SK-N-SH (cell line): ENCODE measurements around the gene TPPP. TPM values are rescaled to one million over a fixed set of nuclear protein-coding genes. Genes with fewer than 3 reads are reported as not detected.

ENCODE experiments used
- CTCF ChIA-PET: fragments of 300-600, 350-600 bp; formaldehyde crosslinking; extraction: SDS; loops from one replicate; lab custom pipeline; 2021; lab: Yijun Ruan, JAX
- POLR2A ChIA-PET: fragments of 350-600 bp; sonication (Branson Sonifier 250); formaldehyde crosslinking; extraction: SDS; loops from one replicate; lab custom pipeline; 2020; ENCODE audit warnings: antibody characterized with exemption, inconsistent platforms; lab: Yijun Ruan, JAX
- DNase-seq: peaks from one replicate; pipeline ENCODE4 v3.0.0; 2012
- H2AFZ ChIP-seq: fragments of 200-600 bp; sonication (generic); 2 replicates; pipeline ENCODE4 v1.8.1; 2016; ENCODE audit warnings: antibody characterized with exemption, mild to moderate bottlenecking, low read depth
- H3F3A ChIP-seq: fragments of 200-600 bp; sonication (generic); replicated peaks from 2 replicates; pipeline ENCODE3; 2016; ENCODE audit warnings: antibody characterized with exemption, mild to moderate bottlenecking; ENCODE audit not compliant: insufficient read depth
- H3K27ac ChIP-seq, 2 experiments: fragments of 200-500 bp in 1 of 2; fragments of 200-600 bp in 1 of 2; sonication (Bioruptor generic) in 1 of 2; sonication (generic), shearing (Covaris generic) in 1 of 2; 2 replicates each; pipeline versions ENCODE4 v1.5.1 to v1.6.1; 2014 to 2016; ENCODE audit warnings: low read depth in 2 of 2, inconsistent platforms in 1 of 2, low read length in 1 of 2, mild to moderate bottlenecking in 1 of 2, mixed read lengths in 1 of 2
- H3K27me3 ChIP-seq: fragments of 200-600 bp; sonication (generic), shearing (Covaris generic); 2 replicates; pipeline ENCODE4 v1.6.1; 2016; ENCODE audit warnings: mixed run types; ENCODE audit not compliant: insufficient read depth
- H3K36me3 ChIP-seq, 2 experiments: fragments of 200-500 bp in 1 of 2; fragments of 200-600 bp in 1 of 2; sonication (Bioruptor generic) in 1 of 2; sonication (generic) in 1 of 2; replicated peaks in 1 of 2; 2 replicates each; pipeline versions ENCODE3 to v1.5.1; 2014 to 2016; ENCODE audit warnings: low read length in 1 of 2, mild to moderate bottlenecking in 1 of 2; ENCODE audit not compliant: insufficient read depth in 2 of 2, control insufficient read depth in 1 of 2
- H3K4me1 ChIP-seq, 2 experiments: fragments of 200-500 bp in 1 of 2; fragments of 200-600 bp in 1 of 2; sonication (Bioruptor generic) in 1 of 2; sonication (generic), shearing (Covaris generic) in 1 of 2; 2 replicates each; pipeline versions ENCODE4 v1.5.1 to v1.6.1; 2014 to 2016; ENCODE audit warnings: low read depth in 1 of 2, low read length in 1 of 2, mixed run types in 1 of 2; ENCODE audit not compliant: insufficient read depth in 2 of 2, control insufficient read depth in 1 of 2
- H3K4me2 ChIP-seq: fragments of 200-600 bp; sonication (generic), shearing (Covaris generic); 2 replicates; pipeline ENCODE4 v1.6.1; 2017; ENCODE audit warnings: mixed run types
- H3K4me3 ChIP-seq, 2 experiments: fragments of 200-500 bp in 1 of 2; fragments of 200-600 bp in 1 of 2; sonication (Bioruptor generic) in 1 of 2; sonication (generic), shearing (Covaris generic) in 1 of 2; 2 replicates each; pipeline versions ENCODE4 v1.5.1 to v1.8.1; 2014 to 2016; ENCODE audit warnings: low read depth in 2 of 2, inconsistent platforms in 1 of 2, low read length in 1 of 2, mild to moderate bottlenecking in 1 of 2, mixed read lengths in 1 of 2, moderate library complexity in 1 of 2
- H3K79me2 ChIP-seq: fragments of 200-600 bp; sonication (generic); 2 replicates; pipeline ENCODE4 v1.8.1; 2017; ENCODE audit warnings: mild to moderate bottlenecking; ENCODE audit not compliant: insufficient read depth
- H3K9ac ChIP-seq: fragments of 200-600 bp; sonication (generic); 2 replicates; pipeline ENCODE4 v1.6.1; 2017; ENCODE audit warnings: mixed run types
- H3K9me2 ChIP-seq: fragments of 200-600 bp; sonication (generic); 2 replicates; pipeline ENCODE4 v1.6.1; 2017; ENCODE audit warnings: mixed run types
- H3K9me3 ChIP-seq: fragments of 200-600 bp; sonication (generic); 2 replicates; pipeline ENCODE4 v1.6.1; 2017; ENCODE audit warnings: mixed run types, mild to moderate bottlenecking, moderate library complexity
- H4K20me1 ChIP-seq: fragments of 200-600 bp; sonication (generic); 2 replicates; pipeline ENCODE4 v1.6.1; 2017; ENCODE audit warnings: mild to moderate bottlenecking, mixed run types; ENCODE audit not compliant: insufficient read depth
- CHD2 ChIP-seq: fragments of 150-350 bp; IDR thresholded peaks from 2 replicates; pipeline ENCODE4 v1.6.1; 2018; ENCODE audit warnings: low read length; ENCODE audit not compliant: partially characterized antibody
- EP300 ChIP-seq, 2 experiments: IDR thresholded peaks; 2 replicates each; pipeline versions ENCODE4 v1.4.0 to v1.6.1; 2012; ENCODE audit warnings: borderline replicate concordance in 1 of 2, low read depth in 1 of 2, low read length in 1 of 2
- EZH2phosphoT487 ChIP-seq: fragments of 200-600 bp; sonication (generic); IDR thresholded peaks from 2 replicates; pipeline ENCODE4 v1.6.1; 2017; ENCODE audit warnings: low read depth, mixed run types, mild to moderate bottlenecking, antibody characterized with exemption, moderate library complexity, borderline replicate concordance
- FOXM1 ChIP-seq: IDR thresholded peaks from 2 replicates; pipeline ENCODE4 v1.4.0; 2012; ENCODE audit warnings: low read depth, mild to moderate bottlenecking
- MXI1 ChIP-seq: IDR thresholded peaks from 2 replicates; pipeline ENCODE4 v1.6.1; 2012; ENCODE audit warnings: mild to moderate bottlenecking, low read depth, low read length, improper control_type of control experiment
- RFX5 ChIP-seq: IDR thresholded peaks from 2 replicates; pipeline ENCODE4 v1.6.1; 2012; ENCODE audit warnings: mild to moderate bottlenecking, improper control_type of control experiment, low read length
- SIN3A ChIP-seq: IDR thresholded peaks from 2 replicates; pipeline ENCODE4 v1.6.1; 2012; ENCODE audit warnings: low read depth, mild to moderate bottlenecking, low read length, moderate library complexity, borderline replicate concordance
- YY1 ChIP-seq: IDR thresholded peaks from 2 replicates; pipeline ENCODE4 v1.4.0; 2012; ENCODE audit warnings: low read depth, mild to moderate bottlenecking
- WGBS: methylation state at CpG from one replicate; pipeline ENCODE4 v1.1.6; 2017; ENCODE audit warnings: low lambda C conversion rate; 5-methylcytosine and 5-hydroxymethylcytosine counted together
- polyA plus RNA-seq, 3 experiments: library from polyadenylated mRNA; depleted of rRNA; stranded (reverse); fragments of >200 nt; gene quantifications; 2 replicates each; pipeline ENCODE4 v1.2.3, GENCODE V29; 2012

The TPPP gene
- polyA plus RNA-seq, 1 of the 3 experiments (the other 2 are of a cell fraction): 0.05 TPM

- H3F3A ChIP-seq: no peaks in the 10 kb centered on the region
- no peaks in the 10 kb centered on the region for H3K9me2 ChIP-seq
- H3K36me3 ChIP-seq: no peaks in the 10 kb centered on the region
- CTCF ChIA-PET: interaction anchor here (0.6 to 7.2 kb wide), 6 partner anchors 18 to 518 kb away, joined by 3 to 88 read pairs (median 12); partner anchors contain the start of genes BRD9 and TRIP13
- H4K20me1 ChIP-seq: 0 out of 2 replicates have a peak, but pooled peaks cover 3% of the 10 kb centered on the region
- 14% methylated on average over 9 of the region's 19 CpGs for whole genome bisulfite sequencing
- peak overlapping the region; percentile 46 for H3K9ac ChIP-seq
- H2AFZ ChIP-seq: no peak overlapping the region
- H3K9me3 ChIP-seq: no peaks in the 10 kb centered on the region
- POLR2A ChIA-PET: interaction anchor here (0.9 kb wide), 2 partner anchors 227 to 230 kb away, joined by 4 read pairs; no protein-coding TSS in a partner anchor
- peaks cover 12 to 23% of the 10 kb centered on the region in 2 experiments; a peak in 2 of 4 replicates for H3K4me1 ChIP-seq
- H3K79me2 ChIP-seq: no peaks in the 10 kb centered on the region
- no peaks in the 10 kb centered on the region for H3K27me3 ChIP-seq
- DNase-seq: peak; percentile 54
- H3K27ac ChIP-seq: no peak overlapping the region
- TF ChIP-seq CHD2 (no peak), YY1 (no peak), FOXM1 (no peak), RFX5 (no peak), EP300 (IDR thresholded peaks at IDR 0.05; ENCODE audit: borderline replicate concordance in 1 of 2, low read depth in 1 of 2, low read length in 1 of 2) (no peak), SIN3A (no peak)
- H3K4me3 ChIP-seq: peak overlapping the region; percentile 22 to 50; a peak in 3 of 4 replicates
- peak overlapping the region; percentile 85 for H3K4me2 ChIP-seq
These were observed 19.9 kb downstream of the TPPP start for GRCh38 chr5:673161-673830.

GRCh38 chr5:672329-673160 lies 20.6 kb downstream of the TPPP start:
- Histone ChIP-seq H3K36me3 (peaks cover 0 to 1% of the 10 kb centered on the region in 2 experiments), H3K79me2 (no peaks in the 10 kb centered on the region), H3F3A (no peaks in the 10 kb centered on the region), H3K9ac (peak overlapping the region; percentile 46), H3K27me3 (no peaks in the 10 kb centered on the region), H3K9me2 (no peaks in the 10 kb centered on the region), H3K9me3 (no peaks in the 10 kb centered on the region), H2AFZ (no peak overlapping the region), H4K20me1 (0 out of 2 replicates have a peak, but pooled peaks cover 3% of the 10 kb centered on the region), H3K4me2 (peak overlapping the region; percentile 85), H3K4me3 (peak overlapping the region; percentile 22 to 50), H3K4me1 (peaks cover 12 to 23% of the 10 kb centered on the region in 2 experiments; a peak in 2 of 4 replicates), H3K27ac (no peak overlapping the region)
- TF ChIP-seq EZH2phosphoT487 (no peak), MXI1 (peak; percentile 83)
- ChIA-PET POLR2A (interaction anchor here (0.9 kb wide), 2 partner anchors 228 to 230 kb away, joined by 4 read pairs; no protein-coding TSS in a partner anchor), CTCF (interaction anchor here (0.6 to 7.2 kb wide), 10 partner anchors 17 to 518 kb away, joined by 3 to 88 read pairs (median 4); partner anchors contain the start of genes BRD9 and TRIP13)
- WGBS: 4% methylated on average over 15 of the region's 27 CpGs
- DNase-seq: peak; percentile 84
